Fibroblast of the aortic adventitia (primary cell): Measurements from ENCODE around the gene RTF2. TPM values are rescaled to one million over a fixed set of nuclear protein-coding genes. Genes with fewer than 3 reads are reported as not detected.
"Not testable (repeated sequence)": the region's sequence is repeated elsewhere in the genome, so short reads cannot be mapped to it uniquely, and the experiment has no call there.

ENCODE experiments used
- DNase-seq: peaks from one replicate; pipeline ENCODE4 v3.0.0-alpha.2; 2010; ENCODE audit warnings: low read depth
- H3K4me3 ChIP-seq: 2 replicates; pipeline ENCODE4 v1.5.1; 2011; ENCODE audit warnings: low read depth, mild to moderate bottlenecking, control low read depth, low read length, moderate library complexity
- CTCF ChIP-seq: IDR thresholded peaks from 2 replicates; pipeline ENCODE4 v1.5.1; 2011; ENCODE audit warnings: mild to moderate bottlenecking, low read length, control low read depth, inconsistent platforms; ENCODE audit not compliant: insufficient read depth
- total RNA-seq: library from RNA; depleted of rRNA; stranded (reverse); fragments of >200 nt; gene quantifications from 2 replicates; pipeline ENCODE4 v1.2.3, GENCODE V29; 2012; ENCODE audit warnings: low replicate concordance

Gene RTF2
- total RNA-seq, 1 donor: 61.5 TPM

GRCh38 chr20:56517641-56518040, 49.2 kb downstream of the RTF2 start:
- TF ChIP-seq CTCF: no peak
- no peak overlapping the region for H3K4me3 ChIP-seq
- no peak for DNase-seq

- TF ChIP-seq CTCF: no peak
- no peak overlapping the region for H3K4me3 ChIP-seq
- DNase-seq: no peak
Measured at GRCh38 chr20:56518126-56518525, 49.7 kb downstream of the RTF2 start.

- TF ChIP-seq CTCF: no peak
Measured at GRCh38 chr20:56518721-56519398, 50.4 kb downstream of the RTF2 start.

DNA sequence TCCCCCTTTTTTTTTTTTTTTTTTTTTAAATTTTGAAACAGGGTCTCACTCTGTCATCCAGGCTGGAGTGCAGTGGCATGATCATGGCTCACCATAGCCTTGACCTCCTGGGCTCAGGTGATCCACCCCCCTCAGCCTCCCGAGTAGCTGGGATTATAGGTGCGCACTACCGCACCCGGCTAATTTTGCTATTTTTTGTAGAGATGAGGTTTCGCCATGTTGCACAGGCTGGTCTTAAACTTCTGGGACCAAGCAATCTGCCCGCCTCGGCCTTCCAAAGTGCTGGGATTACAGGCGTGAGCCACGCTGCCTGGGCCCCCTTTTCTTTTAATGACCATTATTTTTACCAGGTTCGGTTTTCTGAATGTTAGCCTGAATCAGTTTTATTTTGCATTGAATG, 51.1 kb downstream of the RTF2 start:
- no peak for DNase-seq
- no peak overlapping the region for H3K4me3 ChIP-seq
- no peak for TF ChIP-seq CTCF

More at GRCh38 chr20:56518721-56519398, 50.4 kb downstream of the RTF2 start:
- no peak for DNase-seq
- H3K4me3 ChIP-seq: no peak overlapping the region

DNA sequence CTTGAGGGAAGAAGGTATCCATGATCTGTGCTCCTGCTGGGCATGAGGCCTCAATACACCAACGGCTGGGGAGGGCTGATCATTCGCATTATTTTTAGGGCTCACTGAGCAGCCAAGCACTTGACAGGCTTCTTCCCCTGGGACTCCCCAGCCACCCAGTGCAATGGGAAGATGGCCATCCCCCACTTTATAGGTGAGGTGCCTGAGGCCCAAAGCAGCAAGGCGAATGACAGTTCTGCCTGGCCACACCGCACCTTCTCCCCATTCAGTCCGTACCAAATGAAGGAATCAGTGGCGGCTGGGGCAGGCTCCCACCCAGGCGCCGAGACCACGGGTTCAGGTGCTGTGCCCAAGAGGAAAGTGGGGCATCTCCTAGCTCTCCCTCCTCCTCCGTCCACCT, 51.8 kb downstream of the RTF2 start:
- no peak for DNase-seq
- no peak overlapping the region for H3K4me3 ChIP-seq
- TF ChIP-seq CTCF: no peak

- H3K4me3 ChIP-seq, DNase-seq: not testable (repeated sequence)
Measured at GRCh38 chr20:56520746-56521354, 52.4 kb downstream of the RTF2 start.

- H3K4me3 ChIP-seq: no peak overlapping the region
- TF ChIP-seq CTCF: no peak
- DNase-seq: no peak
Measured at GRCh38 chr20:56522311-56522710, 53.9 kb downstream of the RTF2 start.

DNA sequence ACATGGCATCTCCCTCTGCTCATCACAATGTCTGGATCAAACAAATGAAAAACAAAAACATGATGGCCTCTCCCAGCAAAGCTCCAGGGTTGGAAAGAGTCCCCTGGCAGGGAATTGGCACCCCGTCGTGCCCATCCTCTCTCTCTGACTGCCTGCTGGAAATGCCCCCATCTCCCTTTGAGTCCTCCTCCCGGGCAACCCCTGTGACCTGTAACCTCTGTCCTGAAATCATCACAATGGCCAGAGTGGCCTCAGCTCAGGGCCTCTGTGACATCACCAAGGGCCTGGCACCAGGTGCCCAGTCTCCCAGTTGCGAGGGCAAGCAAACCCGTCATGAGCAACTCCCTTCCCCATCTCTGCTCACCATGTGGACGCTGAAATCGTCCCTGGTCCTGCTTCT, 56.0 kb downstream of the RTF2 start, which contains the start of gene FAM209A:
Gene FAM209A (plus strand): TSS at position 301 of the 400 bp plus-strand sequence. CDS start 65 bp downstream, at position 366.
- DNase-seq, H3K4me3 ChIP-seq: not testable (repeated sequence)
